CD4-positive, alpha-beta T cell treated with Interleukin-17A for 4 hours (primary cell): Measurements from ENCODE around the gene INTS7.
A peak's percentile ranks its signal among the peaks of the same experiment; 100 is the strongest.
"Not testable (repeated sequence)": the region's sequence is repeated elsewhere in the genome, so short reads cannot be mapped to it uniquely, and the experiment has no call there.

Experiments used
- DNase-seq: peaks from one replicate; pipeline ENCODE4 v3.0.0-alpha.2; 2020; ENCODE audit warnings: mixed read lengths

The INTS7 gene

GRCh38 chr1:212034516-212035122, 738 bp downstream of the INTS7 start:
- no peak for DNase-seq

GRCh38 chr1:212030936-212031528, 4.3 kb downstream of the INTS7 start:
- DNase-seq = no peak

- DNase-seq = not testable (repeated sequence)
These were observed 7.6 kb downstream of the INTS7 start for GRCh38 chr1:212027727-212028126.

- no peak for DNase-seq
These were observed 10.7 kb downstream of the INTS7 start for GRCh38 chr1:212024469-212025149.

- DNase-seq = not testable (repeated sequence)
These were observed 12.4 kb downstream of the INTS7 start for GRCh38 chr1:212022908-212023307.

- no peak for DNase-seq
These were observed 13.8 kb downstream of the INTS7 start for GRCh38 chr1:212021563-212021962.

- DNase-seq = no peak
These were observed 14.4 kb downstream of the INTS7 start for GRCh38 chr1:212020975-212021374.

GRCh38 chr1:212013672-212014071, 21.7 kb downstream of the INTS7 start:
- no peak for DNase-seq

GRCh38 chr1:212012034-212012740, 23.2 kb downstream of the INTS7 start:
- peak; percentile 71 for DNase-seq

- no peak for DNase-seq
These were observed 25.4 kb downstream of the INTS7 start for GRCh38 chr1:212010004-212010403.

GRCh38 chr1:212009561-212009960, 25.8 kb downstream of the INTS7 start:
- DNase-seq = no peak

GRCh38 chr1:212007886-212008285, 27.5 kb downstream of the INTS7 start:
- DNase-seq = no peak

GRCh38 chr1:212007178-212007577, 28.2 kb downstream of the INTS7 start:
- DNase-seq = no peak

- DNase-seq = no peak
These were observed 30.3 kb downstream of the INTS7 start for GRCh38 chr1:212004895-212005608.

GRCh38 chr1:212002536-212002935, 32.8 kb downstream of the INTS7 start:
- DNase-seq = no peak

GRCh38 chr1:211997426-211997825, 37.9 kb downstream of the INTS7 start:
- DNase-seq = not testable (repeated sequence)

GRCh38 chr1:211991695-211992094, 43.7 kb downstream of the INTS7 start:
- DNase-seq = no peak

GRCh38 chr1:211986628-211987254, 48.6 kb downstream of the INTS7 start:
- no peak for DNase-seq

GRCh38 chr1:211985556-211986264, 49.6 kb downstream of the INTS7 start:
- DNase-seq = no peak

- DNase-seq = no peak
These were observed 56.8 kb downstream of the INTS7 start for GRCh38 chr1:211978596-211978995.

GRCh38 chr1:211975152-211975941, 60.0 kb downstream of the INTS7 start:
- DNase-seq = no peak
